Measurements from ENCODE around the gene CNKSR3.
A peak's percentile ranks its signal among the peaks of the same experiment; 100 is the strongest.

The CNKSR3 gene

GRCh38 chr6:154502553-154502952, 7.9 kb downstream of the CNKSR3 start:
- no peak for DNase-seq (ENCODE audit: low read depth)

- DNase-seq (ENCODE audit: low read depth), result no peak
These were observed 9.0 kb downstream of the CNKSR3 start for GRCh38 chr6:154501578-154501868.

GRCh38 chr6:154500769-154501577, 9.5 kb downstream of the CNKSR3 start:
- DNase-seq (ENCODE audit: low read depth), result no peak

- DNase-seq (ENCODE audit: low read depth), result no peak
These were observed 10.5 kb downstream of the CNKSR3 start for GRCh38 chr6:154499855-154500589.

GRCh38 chr6:154498340-154498934, 12.0 kb downstream of the CNKSR3 start:
- no peak for DNase-seq (ENCODE audit: low read depth)

- no peak for DNase-seq (ENCODE audit: low read depth)
These were observed 13.5 kb downstream of the CNKSR3 start for GRCh38 chr6:154496793-154497517.

GRCh38 chr6:154496186-154496585, 14.3 kb downstream of the CNKSR3 start:
- no peak for DNase-seq (ENCODE audit: low read depth)

- no peak for DNase-seq (ENCODE audit: low read depth)
These were observed 15.7 kb downstream of the CNKSR3 start for GRCh38 chr6:154494592-154495311.

GRCh38 chr6:154491567-154492470, 18.7 kb downstream of the CNKSR3 start:
- no peak for DNase-seq (ENCODE audit: low read depth)

- no peak for DNase-seq (ENCODE audit: low read depth)
These were observed 20.7 kb downstream of the CNKSR3 start for GRCh38 chr6:154489822-154490221.

- peak; percentile 55 for DNase-seq (ENCODE audit: low read depth)
These were observed 21.6 kb downstream of the CNKSR3 start for GRCh38 chr6:154488802-154489437.

- no peak for DNase-seq (ENCODE audit: low read depth)
These were observed 22.3 kb downstream of the CNKSR3 start for GRCh38 chr6:154488248-154488593.

- no peak for DNase-seq (ENCODE audit: low read depth)
These were observed 22.9 kb downstream of the CNKSR3 start for GRCh38 chr6:154487367-154488247.

- no peak for DNase-seq (ENCODE audit: low read depth)
These were observed 24.7 kb downstream of the CNKSR3 start for GRCh38 chr6:154485815-154486214.

- no peak for DNase-seq (ENCODE audit: low read depth)
These were observed 25.5 kb downstream of the CNKSR3 start for GRCh38 chr6:154484942-154485341.

GRCh38 chr6:154482858-154483257, 27.6 kb downstream of the CNKSR3 start:
- DNase-seq (ENCODE audit: low read depth), result no peak

GRCh38 chr6:154481521-154482013, 28.9 kb downstream of the CNKSR3 start:
- no peak for DNase-seq (ENCODE audit: low read depth)

GRCh38 chr6:154479771-154480639, 30.5 kb downstream of the CNKSR3 start:
- no peak for DNase-seq (ENCODE audit: low read depth)

Measured in stromal cell of bone marrow (primary cell).